HG02623 (cell line): ENCODE measurements around the gene SCPEP1.

Experiments used
- ATAC-seq: cut with Tn5 transposase; IDR thresholded peaks from one replicate; pipeline ENCODE4 v1.9.1; 2021; ENCODE audit warnings: moderate library complexity; ENCODE audit not compliant: unreplicated experiment

Gene SCPEP1

GRCh38 chr17:56994009-56994792 is 16.3 kb downstream of the SCPEP1 start:
- ATAC-seq = no peak

- no peak for ATAC-seq
Observed at GRCh38 chr17:56995766-56996165, 17.8 kb downstream of the SCPEP1 start.

DNA sequence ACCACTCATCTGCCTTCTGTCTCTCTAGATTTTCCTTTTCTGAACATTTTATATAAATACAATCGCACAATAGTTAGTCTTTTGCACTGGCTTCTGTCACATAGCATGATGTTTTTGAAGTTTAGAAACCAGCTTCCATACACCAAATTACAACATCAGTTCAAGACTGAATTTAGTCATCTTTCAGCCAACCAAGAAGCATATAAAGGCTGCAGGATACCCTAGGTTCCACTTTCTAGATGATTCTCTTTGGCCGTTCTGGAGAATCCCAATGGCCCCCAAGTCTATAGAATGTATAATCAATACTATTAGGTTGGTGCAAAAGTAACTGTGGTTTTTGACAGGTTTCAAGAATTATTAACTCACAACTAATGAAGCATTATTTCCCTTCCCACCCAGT is 19.4 kb downstream of the SCPEP1 start:
- no peak for ATAC-seq

- no peak for ATAC-seq
Observed at GRCh38 chr17:57001541-57001940, 23.6 kb downstream of the SCPEP1 start.

GRCh38 chr17:57002904-57003303 is 25.0 kb downstream of the SCPEP1 start:
- ATAC-seq = no peak

DNA sequence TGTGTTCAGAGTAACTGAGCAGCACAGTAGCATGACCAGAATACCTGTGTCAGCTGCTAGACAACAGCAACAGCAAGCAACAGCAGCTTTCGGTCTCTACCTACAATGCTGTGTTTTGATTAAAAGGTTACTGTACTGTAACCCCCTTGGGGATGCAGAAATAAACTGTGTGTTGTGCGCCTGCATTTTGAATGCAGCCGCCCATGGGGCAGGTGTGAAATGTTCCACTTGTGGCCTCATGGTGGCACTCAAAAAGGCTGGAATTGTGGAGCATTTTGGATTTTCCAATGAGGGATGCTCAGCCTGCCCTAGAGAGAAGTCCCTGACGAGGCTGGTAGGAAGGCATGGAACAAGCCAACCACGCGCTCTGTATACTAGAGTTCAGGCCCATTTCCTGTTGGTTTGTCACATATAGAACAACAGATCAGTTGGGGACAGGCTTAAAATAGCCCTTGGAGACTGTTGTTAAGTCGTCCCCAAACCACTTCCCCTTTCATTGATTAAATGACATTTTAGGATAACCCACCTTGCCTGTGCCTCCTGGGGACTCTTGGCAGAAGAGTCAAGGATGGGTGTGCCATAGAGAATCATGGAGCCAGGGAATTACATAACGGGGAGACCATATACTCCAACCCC is 27.1 kb downstream of the SCPEP1 start:
- ATAC-seq = peak; percentile 80

GRCh38 chr17:57006040-57006439 is 28.1 kb downstream of the SCPEP1 start:
- no peak for ATAC-seq

- no peak for ATAC-seq
Observed at GRCh38 chr17:57008958-57009357, 31.0 kb downstream of the SCPEP1 start.

GRCh38 chr17:57009737-57010445 is 32.0 kb downstream of the SCPEP1 start:
- ATAC-seq = no peak

DNA sequence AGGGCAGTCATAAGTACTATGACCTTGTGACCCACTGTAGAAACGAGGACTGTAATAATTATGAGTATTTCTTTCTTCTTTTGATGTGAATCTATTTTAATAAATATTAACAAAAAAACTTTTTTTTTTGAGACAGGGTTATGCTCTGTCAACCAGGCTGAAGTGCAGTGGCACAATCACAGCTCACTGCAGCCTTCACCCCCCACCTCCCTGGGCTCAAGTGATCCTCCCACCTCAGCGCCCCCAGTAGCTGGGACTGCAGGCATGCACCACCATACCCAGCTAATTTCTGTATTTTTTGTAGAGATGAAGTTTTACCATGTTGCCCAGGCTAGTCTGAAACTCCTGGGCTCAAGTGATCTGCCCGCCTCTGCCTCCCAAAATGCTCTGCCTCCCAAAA is 32.6 kb downstream of the SCPEP1 start:
- ATAC-seq = no peak

DNA sequence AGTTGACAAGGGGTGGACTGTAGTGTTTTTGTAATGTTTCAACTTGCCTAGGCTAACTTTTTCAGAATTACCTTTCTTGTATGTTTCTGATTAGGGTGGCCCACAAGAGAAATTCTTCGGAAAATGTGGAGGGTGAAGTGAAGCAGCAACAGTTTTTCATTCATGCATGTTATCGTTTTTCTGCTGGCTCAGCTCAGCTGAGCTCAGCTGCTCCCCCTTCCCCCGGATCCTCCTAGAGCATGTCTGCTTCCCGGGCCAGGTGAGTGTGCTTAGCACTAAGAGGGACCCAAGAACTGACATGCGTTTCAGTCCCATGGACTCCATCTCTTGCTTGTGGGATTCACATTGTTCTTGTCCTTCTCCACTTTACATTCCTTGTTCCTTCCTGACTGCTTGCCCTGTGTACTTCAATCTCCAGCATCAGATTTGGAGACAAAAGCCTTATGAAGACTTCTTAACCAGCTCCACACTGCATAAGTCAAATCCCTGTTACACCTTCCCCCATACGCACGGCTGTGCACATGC is 33.6 kb downstream of the SCPEP1 start:
- ATAC-seq = no peak

DNA sequence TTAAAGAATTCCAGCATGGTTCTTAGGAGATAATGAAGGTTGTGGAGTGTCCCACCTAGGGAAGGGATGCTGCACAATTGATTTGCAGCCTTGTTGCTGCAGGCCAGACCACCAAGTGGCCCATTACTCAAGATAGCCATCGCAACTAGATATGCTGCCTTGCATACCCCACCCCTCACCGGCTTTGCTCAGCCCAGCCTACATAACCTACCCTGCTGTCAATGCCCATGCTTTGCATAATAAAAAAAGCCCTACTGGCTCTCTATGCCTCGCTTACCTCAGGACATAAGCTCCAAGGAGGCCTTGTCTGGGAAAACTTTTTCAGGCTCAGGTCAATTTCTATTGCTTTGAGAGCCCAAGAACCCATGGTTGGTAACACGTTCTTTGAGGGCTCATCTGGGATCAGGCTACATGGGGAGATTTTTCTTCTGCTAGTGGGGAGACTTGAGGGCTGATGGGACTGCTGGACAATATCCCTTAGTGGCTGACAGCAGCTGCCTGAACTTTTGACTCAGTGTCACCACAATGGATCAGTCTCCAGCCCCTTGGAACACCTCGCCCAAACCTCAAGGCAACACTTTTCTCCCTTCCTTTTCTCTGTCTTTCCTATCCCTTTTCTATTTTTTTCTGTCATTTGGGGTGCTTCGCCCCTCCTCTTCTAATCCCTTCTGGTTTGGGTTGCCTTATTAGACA is 38.3 kb downstream of the SCPEP1 start:
- no peak for ATAC-seq

GRCh38 chr17:57016764-57017116 is 38.8 kb downstream of the SCPEP1 start:
- ATAC-seq = no peak

- ATAC-seq = no peak
Observed at GRCh38 chr17:57017625-57018024, 39.7 kb downstream of the SCPEP1 start.

DNA sequence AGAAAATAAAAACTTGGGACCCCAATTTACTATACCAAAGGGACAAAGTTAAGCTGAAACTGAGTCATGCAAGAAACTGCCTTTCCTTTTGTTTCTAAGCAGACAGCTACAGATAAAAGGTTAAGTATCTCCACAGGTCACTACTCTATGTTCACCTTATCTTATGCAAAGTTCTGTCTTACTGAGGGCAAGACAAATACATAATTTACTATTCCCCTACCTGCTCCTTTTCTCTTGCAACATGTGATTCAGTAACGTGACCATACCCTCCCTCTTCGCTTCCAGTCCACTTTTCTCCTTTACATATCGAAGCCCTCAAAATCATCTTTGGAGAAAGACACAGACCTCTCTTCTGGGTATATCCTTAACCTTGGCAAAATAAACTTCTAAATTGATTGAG is 42.3 kb downstream of the SCPEP1 start:
- no peak for ATAC-seq

DNA sequence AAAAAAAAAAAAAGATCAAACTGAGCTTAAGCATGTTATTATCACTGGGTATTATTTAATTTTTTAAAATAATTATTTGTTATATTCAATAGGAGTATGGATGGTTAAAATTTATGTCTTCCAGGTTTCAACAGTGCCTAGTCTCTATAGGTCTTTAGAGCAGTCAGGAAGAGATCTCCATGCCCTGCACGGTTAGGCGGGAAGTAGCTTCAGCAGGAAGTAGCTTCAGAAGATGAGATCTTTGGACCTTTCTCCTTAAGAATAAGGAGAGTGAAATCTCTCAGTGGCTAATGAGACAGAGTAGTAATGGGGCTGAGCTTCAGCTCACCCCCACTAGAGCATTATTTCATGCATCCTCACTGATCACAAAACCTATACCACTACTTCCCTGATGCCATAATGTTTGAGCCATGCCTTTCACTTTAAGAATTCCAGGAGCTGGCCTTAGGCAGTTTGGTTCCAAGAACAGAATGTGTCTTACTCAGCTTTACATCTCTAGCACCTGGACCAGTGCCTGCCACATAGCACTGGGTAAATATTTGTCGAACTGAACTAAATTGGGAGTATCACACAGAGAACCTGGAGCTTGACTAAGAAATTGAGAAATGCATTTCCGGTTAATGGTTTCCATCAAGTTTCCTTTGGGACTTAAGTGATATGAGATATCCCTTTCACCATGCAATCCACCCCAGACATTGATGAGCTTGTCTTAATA is 43.5 kb downstream of the SCPEP1 start:
- no peak for ATAC-seq

DNA sequence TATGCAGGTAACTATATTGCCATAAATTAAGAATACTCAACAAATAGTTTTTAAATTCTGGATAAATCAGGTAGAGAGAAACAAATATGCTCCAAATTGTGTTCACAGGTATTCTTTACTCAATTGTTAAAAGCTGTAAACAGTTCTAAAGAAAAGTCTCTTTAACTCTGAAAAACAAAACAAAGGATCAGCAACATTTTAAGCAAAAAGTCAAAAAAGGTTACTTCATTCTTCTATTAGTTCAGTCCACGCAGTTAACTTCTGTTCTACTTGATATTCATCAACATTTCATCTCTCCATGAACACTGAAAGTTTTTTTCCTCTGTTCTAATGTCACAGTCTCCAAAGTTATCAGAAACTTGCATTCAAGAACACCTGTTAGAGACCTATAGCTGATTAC is 47.9 kb downstream of the SCPEP1 start:
- ATAC-seq = no peak

- ATAC-seq = no peak
Observed at GRCh38 chr17:57027852-57028251, 49.9 kb downstream of the SCPEP1 start.

- ATAC-seq = no peak
Observed at GRCh38 chr17:57032343-57032742, 54.4 kb downstream of the SCPEP1 start.

DNA sequence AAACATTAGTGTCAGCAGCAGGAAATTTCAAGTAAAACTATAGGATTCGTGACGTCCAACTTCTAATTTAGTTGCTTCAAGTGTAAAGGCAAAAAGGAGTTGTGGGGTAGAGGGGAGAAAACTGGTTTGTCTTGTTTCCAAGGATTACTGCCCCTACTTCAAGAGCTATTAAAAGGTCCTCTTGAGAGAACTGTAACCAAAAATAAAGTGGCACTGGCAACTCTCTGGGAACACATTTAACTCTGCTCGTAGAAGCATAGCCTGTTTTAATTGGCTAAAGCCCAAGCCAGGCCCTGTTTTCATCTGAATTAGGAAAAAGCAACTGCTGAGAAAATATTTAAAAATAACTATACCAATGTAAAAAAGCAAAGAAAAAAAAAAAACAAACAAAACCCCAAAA is 55.4 kb downstream of the SCPEP1 start:
- no peak for ATAC-seq
